ENCODE data around the gene C9orf43. TPM values are rescaled to one million over a fixed set of nuclear protein-coding genes. Genes with fewer than 3 reads are reported as not detected.

Gene C9orf43
- total and polyA plus RNA-seq, 2 donors (not counting 3 experiments of a cell fraction or from before 2014, with no cell fraction given) = 0.25 to 0.66 TPM

- H3K9me1 ChIP-seq (replicated peaks; ENCODE audit: control insufficient read depth, extremely low read depth, insufficient read depth, low read length) = no peaks in the 10 kb centered on the region
- ChIA-PET POLR2A (no interaction called here), CTCF (no interaction called here)
- FAIRE-seq = no peak
- no peaks in the 10 kb centered on the region for H3K9me3 ChIP-seq (replicated peaks; ENCODE audit: control insufficient read depth, insufficient read depth, low read length)
- no peaks in the 10 kb centered on the region for H3K4me1 ChIP-seq (ENCODE audit: control insufficient read depth, extremely low read depth, insufficient read depth, low read length)
- no peak overlapping the region for H2AFZ ChIP-seq (ENCODE audit: low read depth, low read length)
- no peaks in the 10 kb centered on the region for H3K79me2 ChIP-seq (ENCODE audit: control insufficient read depth, insufficient read depth, low read length)
- no peaks in the 10 kb centered on the region for H3K27me3 ChIP-seq (ENCODE audit: control insufficient read depth in 2 of 2, insufficient read depth in 2 of 2, low read length in 2 of 2)
- peaks cover 0 to 7% of the 10 kb centered on the region in 2 experiments for H3K36me3 ChIP-seq (ENCODE audit: control insufficient read depth in 2 of 2, extremely low read depth in 1 of 2, insufficient read depth in 2 of 2, low read length in 2 of 2)
- H3K4me3 ChIP-seq (replicated peaks in 1 of 3; ENCODE audit: insufficient read depth in 1 of 3, low read depth in 1 of 3, low read length in 3 of 3) = no peak overlapping the region
- DNase-seq (ENCODE audit: low read depth, low spot score) = no peak
- no TSS peak for BruUV-seq (replicated peaks)
- intact Hi-C loops (cut with micrococcal nuclease) (no loop called here), dilution Hi-C loops (cut with MboI; ENCODE audit: extremely low pct_ligation_motif_present, low sequenced_read_pairs) (no loop called here)
- H3K27ac ChIP-seq (ENCODE audit: insufficient read depth, low read depth, low read length) = no peak overlapping the region
- H3K4me2 ChIP-seq (ENCODE audit: insufficient read depth, low read length) = no peak overlapping the region
- no peak overlapping the region for H3K9ac ChIP-seq (replicated peaks; ENCODE audit: extremely low read depth, insufficient read depth, low read length)
- no peak for TF ChIP-seq EZH2 (IDR thresholded peaks at IDR 0.05; ENCODE audit: borderline replicate concordance, low read depth, low read length, severe bottlenecking)
- TF ChIP-seq GATA2 (IDR thresholded peaks at IDR 0.05; ENCODE audit: insufficient read depth, insufficient read length, low read depth, low read length) = no peak
- no peaks in the 10 kb centered on the region for H4K20me1 ChIP-seq (replicated peaks; ENCODE audit: control insufficient read depth, extremely low read depth, insufficient read depth, low read length)
These were observed 41.3 kb upstream of the C9orf43 start for GRCh38 chr9:113368982-113369854.

GRCh38 chr9:113369855-113370140, 40.7 kb upstream of the C9orf43 start:
- Histone ChIP-seq H3K4me2 (ENCODE audit: insufficient read depth, low read length) (no peak overlapping the region), H4K20me1 (replicated peaks; ENCODE audit: control insufficient read depth, extremely low read depth, insufficient read depth, low read length) (no peaks in the 10 kb centered on the region), H3K4me1 (ENCODE audit: control insufficient read depth, extremely low read depth, insufficient read depth, low read length) (no peaks in the 10 kb centered on the region), H3K27me3 (ENCODE audit: control insufficient read depth in 2 of 2, insufficient read depth in 2 of 2, low read length in 2 of 2) (no peaks in the 10 kb centered on the region), H3K4me3 (replicated peaks in 1 of 3; ENCODE audit: insufficient read depth in 1 of 3, low read depth in 1 of 3, low read length in 3 of 3) (no peak overlapping the region), H3K9me1 (replicated peaks; ENCODE audit: control insufficient read depth, extremely low read depth, insufficient read depth, low read length) (no peaks in the 10 kb centered on the region), H3K36me3 (ENCODE audit: control insufficient read depth in 2 of 2, extremely low read depth in 1 of 2, insufficient read depth in 2 of 2, low read length in 2 of 2) (peaks cover 0 to 7% of the 10 kb centered on the region in 2 experiments), H3K27ac (ENCODE audit: insufficient read depth, low read depth, low read length) (no peak overlapping the region), H2AFZ (ENCODE audit: low read depth, low read length) (no peak overlapping the region), H3K79me2 (ENCODE audit: control insufficient read depth, insufficient read depth, low read length) (no peaks in the 10 kb centered on the region), H3K9me3 (replicated peaks; ENCODE audit: control insufficient read depth, insufficient read depth, low read length) (no peaks in the 10 kb centered on the region), H3K9ac (replicated peaks; ENCODE audit: extremely low read depth, insufficient read depth, low read length) (no peak overlapping the region)
- intact Hi-C loops (cut with micrococcal nuclease) = no loop called here
- TF ChIP-seq MAX (IDR thresholded peaks at IDR 0.05; ENCODE audit: insufficient read depth, insufficient read length) (no peak), JUN (IDR thresholded peaks at IDR 0.05; ENCODE audit: borderline replicate concordance, insufficient read depth, insufficient read length, low read depth) (no peak), POLR2A (IDR thresholded peaks at IDR 0.05; ENCODE audit: low read depth, low read length) (no peak), CTCF (IDR thresholded peaks at IDR 0.05; ENCODE audit: extremely low read depth in 1 of 2, insufficient read depth in 1 of 2, low read depth in 1 of 2, low read length in 2 of 2) (no peak), MYC (IDR thresholded peaks at IDR 0.05; ENCODE audit: low read depth, low read length) (no peak), FOS (IDR thresholded peaks at IDR 0.05; ENCODE audit: borderline replicate concordance, insufficient read depth, low read length) (no peak), POLR2AphosphoS5 (IDR thresholded peaks at IDR 0.05; ENCODE audit: insufficient read depth, low read depth, low read length) (no peak), EZH2 (IDR thresholded peaks at IDR 0.05; ENCODE audit: borderline replicate concordance, low read depth, low read length, severe bottlenecking) (no peak), GATA2 (IDR thresholded peaks at IDR 0.05; ENCODE audit: insufficient read depth, insufficient read length, low read depth, low read length) (no peak)
- dilution Hi-C loops (cut with MboI; ENCODE audit: extremely low pct_ligation_motif_present, low sequenced_read_pairs) = no loop called here
- no peak for FAIRE-seq
- no TSS peak for BruUV-seq (replicated peaks)
- no peak for DNase-seq (ENCODE audit: low read depth, low spot score)
- CTCF ChIA-PET = no interaction called here
- POLR2A ChIA-PET = no interaction called here
